GM23338 (cell line): ENCODE data around the gene GHR. TPM values are rescaled to one million over a fixed set of nuclear protein-coding genes. Genes with fewer than 3 reads are reported as not detected.
A peak's percentile ranks its signal among the peaks of the same experiment; 100 is the strongest.

ENCODE experiments used
- ATAC-seq: fragments of 200-7000 bp; cut with Tn5 transposase; 3 replicates; pipeline ENCODE4 v1.9.1; 2020
- DNase-seq: peaks from one replicate; pipeline ENCODE4 v3.0.0-alpha.2; 2015; ENCODE audit warnings: low spot score
- H2AFZ ChIP-seq: fragments of 200-600 bp; sonication (generic); 2 replicates; pipeline ENCODE4 v1.8.0; 2016; ENCODE audit warnings: antibody characterized with exemption, mild to moderate bottlenecking, moderate library complexity
- H3F3A ChIP-seq: fragments of 200-600 bp; sonication (generic); replicated peaks from 2 replicates; pipeline ENCODE4 v1.8.0; 2017; ENCODE audit warnings: antibody characterized with exemption, mixed run types, low read depth
- H3K27ac ChIP-seq: fragments of 200-600 bp; sonication (generic); 2 replicates; pipeline ENCODE4 v1.6.1; 2016; ENCODE audit warnings: low read depth
- H3K27me3 ChIP-seq: fragments of 200-600 bp; sonication (generic); 2 replicates; pipeline ENCODE4 v1.8.0; 2016; ENCODE audit warnings: mild to moderate bottlenecking, mixed run types, moderate library complexity; ENCODE audit not compliant: insufficient read depth
- H3K36me3 ChIP-seq: fragments of 200-600 bp; sonication (generic); 2 replicates; pipeline ENCODE4 v1.8.0; 2016; ENCODE audit warnings: mild to moderate bottlenecking; ENCODE audit not compliant: insufficient read depth
- H3K4me1 ChIP-seq: fragments of 200-600 bp; sonication (generic); 2 replicates; pipeline ENCODE4 v1.8.0; 2016; ENCODE audit warnings: mild to moderate bottlenecking, moderate library complexity; ENCODE audit not compliant: insufficient read depth
- H3K4me2 ChIP-seq: fragments of 200-600 bp; sonication (generic); 2 replicates; pipeline ENCODE4 v1.7.1; 2017; ENCODE audit warnings: mixed run types
- H3K4me3 ChIP-seq: fragments of 200-600 bp; sonication (generic); 2 replicates; pipeline ENCODE4 v1.6.1; 2016; ENCODE audit warnings: mixed run types
- H3K79me2 ChIP-seq: fragments of 200-600 bp; sonication (generic); replicated peaks from 2 replicates; pipeline ENCODE4 v1.8.0; 2017; ENCODE audit warnings: mild to moderate bottlenecking; ENCODE audit not compliant: insufficient read depth
- H3K9me2 ChIP-seq: fragments of 200-600 bp; sonication (generic); 2 replicates; pipeline ENCODE4 v1.8.0; 2017; ENCODE audit not compliant: insufficient read depth
- H4K20me1 ChIP-seq: fragments of 200-600 bp; sonication (generic); replicated peaks from 2 replicates; pipeline ENCODE4 v1.8.0; 2017; ENCODE audit warnings: mild to moderate bottlenecking; ENCODE audit not compliant: insufficient read depth
- H3K27ac Mint-ChIP-seq: 2 replicates; pipeline ENCODE4 v1.8.0; 2020; ENCODE audit warnings: inconsistent platforms, mild to moderate bottlenecking, moderate library complexity, mixed read lengths
- H3K27me3 Mint-ChIP-seq: 3 replicates; pipeline ENCODE4 v1.8.0; 2022; ENCODE audit warnings: low read depth, mild to moderate bottlenecking, moderate library complexity, mixed read lengths, inconsistent platforms; ENCODE audit not compliant: insufficient read depth, poor library complexity
- H3K36me3 Mint-ChIP-seq: 3 replicates; pipeline ENCODE4 v1.8.0; 2021; ENCODE audit warnings: low read depth, mild to moderate bottlenecking, inconsistent platforms, moderate library complexity, mixed read lengths
- H3K4me1 Mint-ChIP-seq: 3 replicates; pipeline ENCODE4 v1.8.0; 2020; ENCODE audit warnings: mild to moderate bottlenecking, inconsistent platforms, mixed read lengths
- H3K4me3 Mint-ChIP-seq: 3 replicates; pipeline ENCODE4 v1.8.0; 2021; ENCODE audit warnings: moderate library complexity, mild to moderate bottlenecking, inconsistent platforms, mixed read lengths
- H3K9me3 Mint-ChIP-seq: 3 replicates; pipeline ENCODE4 v1.8.0; 2020; ENCODE audit warnings: moderate library complexity, mild to moderate bottlenecking, inconsistent platforms, mixed read lengths
- POLR2AphosphoS5 ChIP-seq: IDR thresholded peaks from 2 replicates; pipeline ENCODE4 v1.6.1; 2016; ENCODE audit warnings: antibody characterized with exemption, low read depth
- ZNF114 ChIP-seq: fragments of 250-450 bp; sonication (Bioruptor Pico); IDR thresholded peaks from 2 replicates; pipeline ENCODE4 v1.5.0; 2020; ENCODE audit warnings: mild to moderate bottlenecking, moderate library complexity
- polyA plus RNA-seq: library from polyadenylated mRNA; unstranded; fragments of >200 nt; fragmentation: Nextera tagmentation; extraction: Ambion mirVana; gene quantifications from 2 replicates; pipeline ENCODE4 v1.2.1, GENCODE V29; 2016
- total RNA-seq: library from RNA; depleted of rRNA; stranded (reverse); fragments of >200 nt; shearing (Covaris generic); gene quantifications from 2 replicates; pipeline ENCODE4 v1.2.3, GENCODE V29; 2014
- TF ChIP-seq, protein P1 (sequence below), 2 experiments: fragments of 200-600 bp in 1 of 2; sonication (generic) in 1 of 2; conservative IDR thresholded peaks; 2 replicates each; pipeline versions ENCODE4 v1.5.1 to v1.6.1; 2016 to 2017; ENCODE audit warnings: antibody characterized with exemption in 2 of 2, low read depth in 2 of 2, mild to moderate bottlenecking in 2 of 2, moderate library complexity in 1 of 2
- TF ChIP-seq, protein P2 (sequence below): IDR thresholded peaks from one replicate; pipeline ENCODE4 v1.6.1; 2018; ENCODE audit warnings: antibody characterized with exemption; ENCODE audit not compliant: unreplicated experiment
- TF ChIP-seq, protein P3 (sequence below): IDR thresholded peaks from 2 replicates; pipeline ENCODE4 v1.6.1; 2016; ENCODE audit warnings: antibody characterized with exemption

GHR gene
- total and polyA plus RNA-seq, 2 experiments from 2014 or later, result 0.21 to 1.9 TPM

DNA sequence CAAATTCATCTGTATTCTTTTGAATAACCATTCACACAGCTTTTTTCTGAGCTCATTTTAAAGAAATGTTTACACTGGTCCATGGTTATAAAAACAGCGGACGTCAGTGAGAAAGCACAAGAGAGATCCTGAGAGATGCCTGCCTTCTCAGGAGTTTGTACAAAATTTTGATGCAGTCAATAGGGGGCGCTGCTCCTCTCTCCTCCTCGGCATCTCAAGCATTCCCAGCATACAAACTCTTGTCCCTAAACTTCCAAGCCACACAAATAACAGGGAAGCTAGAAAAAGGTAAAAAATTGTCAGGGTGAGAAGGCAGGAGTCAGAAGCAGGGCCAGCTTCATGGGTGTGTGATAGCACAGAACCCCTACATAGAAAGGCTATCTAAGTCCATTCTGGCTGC, 322.2 kb downstream of the GHR start:
- H4K20me1 ChIP-seq, result no peaks in the 10 kb centered on the region
- no peaks in the 10 kb centered on the region for H3K36me3 ChIP-seq
- H3K4me1 ChIP-seq, result no peaks in the 10 kb centered on the region
- DNase-seq, result peak; percentile 86
- H3F3A ChIP-seq, result no peaks in the 10 kb centered on the region
- no peak overlapping the region for H3K27ac ChIP-seq
- H3K27me3 Mint-ChIP-seq, result no peaks in the 10 kb centered on the region
- peaks cover 5% of the 10 kb centered on the region; the same call in 2 of the 3 replicates for H3K36me3 Mint-ChIP-seq
- no peak overlapping the region for H3K4me3 Mint-ChIP-seq
- H2AFZ ChIP-seq, result no peak overlapping the region
- no peak for TF ChIP-seq ZNF114 (CRISPR knock-in tag)
- TF ChIP-seq, protein P1, sequence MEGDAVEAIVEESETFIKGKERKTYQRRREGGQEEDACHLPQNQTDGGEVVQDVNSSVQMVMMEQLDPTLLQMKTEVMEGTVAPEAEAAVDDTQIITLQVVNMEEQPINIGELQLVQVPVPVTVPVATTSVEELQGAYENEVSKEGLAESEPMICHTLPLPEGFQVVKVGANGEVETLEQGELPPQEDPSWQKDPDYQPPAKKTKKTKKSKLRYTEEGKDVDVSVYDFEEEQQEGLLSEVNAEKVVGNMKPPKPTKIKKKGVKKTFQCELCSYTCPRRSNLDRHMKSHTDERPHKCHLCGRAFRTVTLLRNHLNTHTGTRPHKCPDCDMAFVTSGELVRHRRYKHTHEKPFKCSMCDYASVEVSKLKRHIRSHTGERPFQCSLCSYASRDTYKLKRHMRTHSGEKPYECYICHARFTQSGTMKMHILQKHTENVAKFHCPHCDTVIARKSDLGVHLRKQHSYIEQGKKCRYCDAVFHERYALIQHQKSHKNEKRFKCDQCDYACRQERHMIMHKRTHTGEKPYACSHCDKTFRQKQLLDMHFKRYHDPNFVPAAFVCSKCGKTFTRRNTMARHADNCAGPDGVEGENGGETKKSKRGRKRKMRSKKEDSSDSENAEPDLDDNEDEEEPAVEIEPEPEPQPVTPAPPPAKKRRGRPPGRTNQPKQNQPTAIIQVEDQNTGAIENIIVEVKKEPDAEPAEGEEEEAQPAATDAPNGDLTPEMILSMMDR (conservative IDR thresholded peaks at IDR 0.05; ENCODE audit: low read depth in 2 of 2), result peak; percentile 80 to 91
- H3K27me3 ChIP-seq, result no peaks in the 10 kb centered on the region
- ATAC-seq, result peak; percentile 82
- H3K9me3 Mint-ChIP-seq, result peaks cover 19% of the 10 kb centered on the region
- no peaks in the 10 kb centered on the region for H3K9me2 ChIP-seq
- no peak overlapping the region for H3K27ac Mint-ChIP-seq
- no peaks in the 10 kb centered on the region for H3K4me1 Mint-ChIP-seq
- no peak overlapping the region for H3K4me2 ChIP-seq
- no peak overlapping the region for H3K4me3 ChIP-seq
- H3K79me2 ChIP-seq, result no peaks in the 10 kb centered on the region

DNA sequence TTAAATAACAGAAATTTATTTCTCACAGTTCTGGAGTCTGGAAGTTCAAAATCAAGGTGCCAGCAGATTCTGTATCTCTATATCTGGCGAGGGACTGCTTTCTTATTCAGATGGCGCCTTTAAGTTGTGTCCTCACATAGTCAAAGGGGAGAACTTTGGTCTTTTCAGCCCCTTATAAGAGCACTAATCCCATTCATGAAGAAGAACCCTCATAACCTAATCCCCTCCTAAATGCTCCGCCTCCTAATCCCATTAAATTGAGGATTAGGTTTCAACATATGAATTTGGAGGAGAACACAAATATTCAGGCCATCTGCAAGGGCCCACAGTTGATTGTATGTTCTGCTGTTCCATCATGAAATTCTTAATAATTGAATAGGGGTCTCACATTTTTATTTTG, 322.6 kb downstream of the GHR start:
- DNase-seq, result no peak
- TF ChIP-seq, protein P1 (conservative IDR thresholded peaks at IDR 0.05; ENCODE audit: low read depth in 2 of 2), result no peak

DNA sequence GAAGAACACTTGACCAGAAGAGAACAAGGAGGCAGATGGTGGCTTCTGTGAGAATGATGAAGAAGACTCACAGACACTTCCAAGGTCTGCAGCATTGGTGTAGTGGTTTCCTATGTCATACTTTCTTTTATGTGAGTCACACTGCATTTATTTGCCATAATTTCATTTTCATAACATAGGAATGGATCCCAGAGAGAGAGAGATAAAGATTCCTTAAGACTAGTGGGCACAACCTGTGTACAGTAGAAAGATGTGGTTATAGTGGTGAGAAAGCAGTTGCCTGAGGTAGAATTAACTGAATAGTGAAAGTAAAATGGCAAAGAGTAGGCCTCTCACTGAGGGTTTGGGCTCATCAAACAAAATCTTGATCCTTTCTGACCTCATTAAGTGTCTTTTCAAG, 325.8 kb downstream of the GHR start:
- H3K27ac ChIP-seq, result no peak overlapping the region
- no peaks in the 10 kb centered on the region for H3K9me2 ChIP-seq
- H3K27me3 Mint-ChIP-seq, result no peaks in the 10 kb centered on the region
- H3K27me3 ChIP-seq, result no peaks in the 10 kb centered on the region
- H3K27ac Mint-ChIP-seq, result no peak overlapping the region
- H3K4me1 ChIP-seq, result no peaks in the 10 kb centered on the region
- no peaks in the 10 kb centered on the region for H3F3A ChIP-seq
- H3K4me3 Mint-ChIP-seq, result no peak overlapping the region
- H2AFZ ChIP-seq, result no peak overlapping the region
- no peak for ATAC-seq
- no peaks in the 10 kb centered on the region for H3K36me3 Mint-ChIP-seq
- H3K4me3 ChIP-seq, result no peak overlapping the region
- DNase-seq, result no peak
- H3K9me3 Mint-ChIP-seq, result no peaks in the 10 kb centered on the region; the same call in 2 of the 3 replicates
- H3K79me2 ChIP-seq, result no peaks in the 10 kb centered on the region
- no peaks in the 10 kb centered on the region for H4K20me1 ChIP-seq
- H3K36me3 ChIP-seq, result no peaks in the 10 kb centered on the region
- H3K4me1 Mint-ChIP-seq, result no peaks in the 10 kb centered on the region
- no peak overlapping the region for H3K4me2 ChIP-seq
- TF ChIP-seq, protein P2, sequence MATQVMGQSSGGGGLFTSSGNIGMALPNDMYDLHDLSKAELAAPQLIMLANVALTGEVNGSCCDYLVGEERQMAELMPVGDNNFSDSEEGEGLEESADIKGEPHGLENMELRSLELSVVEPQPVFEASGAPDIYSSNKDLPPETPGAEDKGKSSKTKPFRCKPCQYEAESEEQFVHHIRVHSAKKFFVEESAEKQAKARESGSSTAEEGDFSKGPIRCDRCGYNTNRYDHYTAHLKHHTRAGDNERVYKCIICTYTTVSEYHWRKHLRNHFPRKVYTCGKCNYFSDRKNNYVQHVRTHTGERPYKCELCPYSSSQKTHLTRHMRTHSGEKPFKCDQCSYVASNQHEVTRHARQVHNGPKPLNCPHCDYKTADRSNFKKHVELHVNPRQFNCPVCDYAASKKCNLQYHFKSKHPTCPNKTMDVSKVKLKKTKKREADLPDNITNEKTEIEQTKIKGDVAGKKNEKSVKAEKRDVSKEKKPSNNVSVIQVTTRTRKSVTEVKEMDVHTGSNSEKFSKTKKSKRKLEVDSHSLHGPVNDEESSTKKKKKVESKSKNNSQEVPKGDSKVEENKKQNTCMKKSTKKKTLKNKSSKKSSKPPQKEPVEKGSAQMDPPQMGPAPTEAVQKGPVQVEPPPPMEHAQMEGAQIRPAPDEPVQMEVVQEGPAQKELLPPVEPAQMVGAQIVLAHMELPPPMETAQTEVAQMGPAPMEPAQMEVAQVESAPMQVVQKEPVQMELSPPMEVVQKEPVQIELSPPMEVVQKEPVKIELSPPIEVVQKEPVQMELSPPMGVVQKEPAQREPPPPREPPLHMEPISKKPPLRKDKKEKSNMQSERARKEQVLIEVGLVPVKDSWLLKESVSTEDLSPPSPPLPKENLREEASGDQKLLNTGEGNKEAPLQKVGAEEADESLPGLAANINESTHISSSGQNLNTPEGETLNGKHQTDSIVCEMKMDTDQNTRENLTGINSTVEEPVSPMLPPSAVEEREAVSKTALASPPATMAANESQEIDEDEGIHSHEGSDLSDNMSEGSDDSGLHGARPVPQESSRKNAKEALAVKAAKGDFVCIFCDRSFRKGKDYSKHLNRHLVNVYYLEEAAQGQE, result no peak
- no peak for TF ChIP-seq POLR2AphosphoS5
- TF ChIP-seq, protein P3, sequence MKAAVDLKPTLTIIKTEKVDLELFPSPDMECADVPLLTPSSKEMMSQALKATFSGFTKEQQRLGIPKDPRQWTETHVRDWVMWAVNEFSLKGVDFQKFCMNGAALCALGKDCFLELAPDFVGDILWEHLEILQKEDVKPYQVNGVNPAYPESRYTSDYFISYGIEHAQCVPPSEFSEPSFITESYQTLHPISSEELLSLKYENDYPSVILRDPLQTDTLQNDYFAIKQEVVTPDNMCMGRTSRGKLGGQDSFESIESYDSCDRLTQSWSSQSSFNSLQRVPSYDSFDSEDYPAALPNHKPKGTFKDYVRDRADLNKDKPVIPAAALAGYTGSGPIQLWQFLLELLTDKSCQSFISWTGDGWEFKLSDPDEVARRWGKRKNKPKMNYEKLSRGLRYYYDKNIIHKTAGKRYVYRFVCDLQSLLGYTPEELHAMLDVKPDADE, result no peak

More for the DNA sequence above, 322.6 kb downstream of the GHR start:
- no peak overlapping the region for H3K4me3 Mint-ChIP-seq
- no peaks in the 10 kb centered on the region for H3K27me3 ChIP-seq
- no peak overlapping the region for H3K4me3 ChIP-seq
- H3F3A ChIP-seq, result no peaks in the 10 kb centered on the region
- H3K27me3 Mint-ChIP-seq, result no peaks in the 10 kb centered on the region
- peaks cover 5% of the 10 kb centered on the region; the same call in 2 of the 3 replicates for H3K36me3 Mint-ChIP-seq
- H4K20me1 ChIP-seq, result no peaks in the 10 kb centered on the region
- H3K36me3 ChIP-seq, result no peaks in the 10 kb centered on the region
- no peak overlapping the region for H3K27ac Mint-ChIP-seq
- H3K4me1 ChIP-seq, result no peaks in the 10 kb centered on the region
- no peaks in the 10 kb centered on the region for H3K9me2 ChIP-seq
- H2AFZ ChIP-seq, result no peak overlapping the region
- ATAC-seq, result no peak; the same call in 2 of the 3 replicates
- H3K9me3 Mint-ChIP-seq, result peaks cover 18% of the 10 kb centered on the region
- no peaks in the 10 kb centered on the region for H3K4me1 Mint-ChIP-seq
- H3K4me2 ChIP-seq, result no peak overlapping the region
- H3K27ac ChIP-seq, result no peak overlapping the region
- no peaks in the 10 kb centered on the region for H3K79me2 ChIP-seq
